IgD-negative memory B cell (primary cell): ENCODE measurements around the gene PRKAG1. TPM values are rescaled to one million over a fixed set of nuclear protein-coding genes. Genes with fewer than 3 reads are reported as not detected.

Source experiments
- H3K27ac Mint-ChIP-seq, 3 donors: one replicate each; pipeline ENCODE4 v1.8.0; 2020 to 2022; ENCODE audit warnings: mild to moderate bottlenecking in 3 of 3, mixed read lengths in 3 of 3, moderate library complexity in 1 of 3
- H3K27me3 Mint-ChIP-seq: one replicate; pipeline ENCODE4 v1.8.0; 2021; ENCODE audit warnings: mixed read lengths
- H3K36me3 Mint-ChIP-seq: one replicate; pipeline ENCODE4 v1.8.0; 2020; ENCODE audit warnings: mild to moderate bottlenecking, mixed read lengths
- H3K4me1 Mint-ChIP-seq, 3 donors: one replicate each; pipeline ENCODE4 v1.8.0; 2020 to 2022; ENCODE audit warnings: mixed read lengths in 3 of 3, mild to moderate bottlenecking in 1 of 3
- H3K4me3 Mint-ChIP-seq, 4 donors: one replicate each; pipeline ENCODE4 v1.8.0; 2020 to 2022; ENCODE audit warnings: mild to moderate bottlenecking in 4 of 4, mixed read lengths in 4 of 4, moderate library complexity in 3 of 4
- H3K9me3 Mint-ChIP-seq, 3 donors: one replicate each; pipeline ENCODE4 v1.8.0; 2020 to 2021; ENCODE audit warnings: mixed read lengths in 3 of 3, mild to moderate bottlenecking in 1 of 3
- polyA plus RNA-seq: library from polyadenylated mRNA; unstranded; fragments of 300-500 nt; fragmentation: Illumina TruSeq; gene quantifications from one replicate; pipeline ENCODE4 v1.2.3, GENCODE V29; 2021

Gene PRKAG1
- polyA plus RNA-seq, 1 donor from 2014 or later, result 45.6 TPM

GRCh38 chr12:49015196-49015595, 3.4 kb downstream of the PRKAG1 start:
- H3K36me3 Mint-ChIP-seq, result peaks cover 4% of the 10 kb centered on the region
- H3K4me3 Mint-ChIP-seq, result peak overlapping the region in 2 of 4 donors; percentile 45 to 84
- peak overlapping the region in 1 of 3 donors; percentile 75 for H3K27ac Mint-ChIP-seq
- H3K4me1 Mint-ChIP-seq, result peaks cover 18 to 33% (median 32%) of the 10 kb centered on the region in 3 donors
- H3K27me3 Mint-ChIP-seq, result no peaks in the 10 kb centered on the region
- H3K9me3 Mint-ChIP-seq, result no peaks in the 10 kb centered on the region

- no peaks in the 10 kb centered on the region for H3K9me3 Mint-ChIP-seq
- peaks cover 4% of the 10 kb centered on the region for H3K36me3 Mint-ChIP-seq
- no peaks in the 10 kb centered on the region for H3K27me3 Mint-ChIP-seq
- peaks cover 14 to 28% (median 27%) of the 10 kb centered on the region in 3 donors for H3K4me1 Mint-ChIP-seq
- H3K27ac Mint-ChIP-seq, result peak overlapping the region in 2 of 3 donors; percentile 40 to 75
- peak overlapping the region in 1 of 4 donors; percentile 84 for H3K4me3 Mint-ChIP-seq
These were observed 4.0 kb downstream of the PRKAG1 start for GRCh38 chr12:49014547-49014946.

- Mint-ChIP-seq H3K4me3 (no peak overlapping the region), H3K4me1 (peaks cover 12 to 22% (median 20%) of the 10 kb centered on the region in 3 donors), H3K27ac (peak overlapping the region in 1 of 3 donors; percentile 28), H3K36me3 (peaks cover 4% of the 10 kb centered on the region), H3K27me3 (no peaks in the 10 kb centered on the region), H3K9me3 (no peaks in the 10 kb centered on the region)
These were observed 5.1 kb downstream of the PRKAG1 start for GRCh38 chr12:49013428-49013827.

GRCh38 chr12:49012739-49013138, 5.8 kb downstream of the PRKAG1 start:
- peaks cover 1% of the 10 kb centered on the region for H3K27me3 Mint-ChIP-seq
- H3K27ac Mint-ChIP-seq, result no peak overlapping the region

GRCh38 chr12:49010092-49010668, 8.4 kb downstream of the PRKAG1 start:
- H3K36me3 Mint-ChIP-seq, result peaks cover 7% of the 10 kb centered on the region
- H3K4me1 Mint-ChIP-seq, result peaks cover 1 to 2% (median 2%) of the 10 kb centered on the region in 3 donors
- no peaks in the 10 kb centered on the region for H3K9me3 Mint-ChIP-seq
- peaks cover 1% of the 10 kb centered on the region for H3K27me3 Mint-ChIP-seq
- H3K27ac Mint-ChIP-seq, result no peak overlapping the region
- no peak overlapping the region for H3K4me3 Mint-ChIP-seq

More at GRCh38 chr12:49012739-49013138, 5.8 kb downstream of the PRKAG1 start:
- Mint-ChIP-seq H3K36me3 (peaks cover 7% of the 10 kb centered on the region), H3K4me1 (peaks cover 8 to 18% (median 17%) of the 10 kb centered on the region in 3 donors), H3K4me3 (no peak overlapping the region), H3K9me3 (no peaks in the 10 kb centered on the region)

- Mint-ChIP-seq H3K36me3 (peaks cover 12% of the 10 kb centered on the region), H3K27ac (no peak overlapping the region), H3K27me3 (peaks cover 1% of the 10 kb centered on the region), H3K4me1 (no peaks in the 10 kb centered on the region), H3K9me3 (no peaks in the 10 kb centered on the region), H3K4me3 (no peak overlapping the region)
These were observed 9.6 kb downstream of the PRKAG1 start for GRCh38 chr12:49008943-49009342.

- peaks cover 17% of the 10 kb centered on the region for H3K27me3 Mint-ChIP-seq
- peaks cover 11 to 19% (median 13%) of the 10 kb centered on the region in 3 donors for H3K4me1 Mint-ChIP-seq
- H3K36me3 Mint-ChIP-seq, result peaks cover 16% of the 10 kb centered on the region
- H3K4me3 Mint-ChIP-seq, result peak overlapping the region; percentile 30 to 72 (median 62)
- H3K9me3 Mint-ChIP-seq, result no peaks in the 10 kb centered on the region
- peak overlapping the region in 1 of 3 donors; percentile 49 for H3K27ac Mint-ChIP-seq
These were observed 18.2 kb downstream of the PRKAG1 start for GRCh38 chr12:49000346-49000745.

GRCh38 chr12:48999371-49000131, 19.0 kb downstream of the PRKAG1 start, which contains the start of gene DDN:
Gene DDN (minus strand): TSS chr12:48999375. CDS start chr12:48999287, 88 bp downstream.
- H3K36me3 Mint-ChIP-seq, result peaks cover 12% of the 10 kb centered on the region
- no peaks in the 10 kb centered on the region for H3K9me3 Mint-ChIP-seq
- H3K27ac Mint-ChIP-seq, result peak within 1 kb of the TSS in 2 of 3 donors; percentile 31 to 94
- peaks cover 21% of the 10 kb centered on the region for H3K27me3 Mint-ChIP-seq
- H3K4me3 Mint-ChIP-seq, result peak within 1 kb of the TSS; percentile 72 to 92 (median 82)
- peaks cover 14 to 19% (median 15%) of the 10 kb centered on the region in 3 donors for H3K4me1 Mint-ChIP-seq

- peaks cover 10% of the 10 kb centered on the region for H3K36me3 Mint-ChIP-seq
- no peaks in the 10 kb centered on the region for H3K9me3 Mint-ChIP-seq
- peaks cover 28% of the 10 kb centered on the region for H3K27me3 Mint-ChIP-seq
- H3K4me3 Mint-ChIP-seq, result peak overlapping the region; percentile 72 to 92 (median 82)
- H3K4me1 Mint-ChIP-seq, result peaks cover 14 to 19% (median 15%) of the 10 kb centered on the region in 3 donors
- peak overlapping the region in 2 of 3 donors; percentile 20 to 49 for H3K27ac Mint-ChIP-seq
These were observed 19.9 kb downstream of the PRKAG1 start for GRCh38 chr12:48998497-48999353.

GRCh38 chr12:48997719-48998496, 20.7 kb downstream of the PRKAG1 start:
- H3K36me3 Mint-ChIP-seq, result peaks cover 10% of the 10 kb centered on the region
- peaks cover 31% of the 10 kb centered on the region for H3K27me3 Mint-ChIP-seq
- peak overlapping the region in 2 of 3 donors; percentile 36 to 94 for H3K27ac Mint-ChIP-seq
- H3K9me3 Mint-ChIP-seq, result no peaks in the 10 kb centered on the region
- H3K4me3 Mint-ChIP-seq, result peak overlapping the region; percentile 78 to 92 (median 84)
- H3K4me1 Mint-ChIP-seq, result peaks cover 14 to 19% (median 15%) of the 10 kb centered on the region in 3 donors

- Mint-ChIP-seq H3K27me3 (peaks cover 33% of the 10 kb centered on the region), H3K4me1 (peaks cover 13 to 19% (median 15%) of the 10 kb centered on the region in 3 donors), H3K9me3 (no peaks in the 10 kb centered on the region), H3K27ac (peak overlapping the region in 2 of 3 donors; percentile 36 to 94), H3K36me3 (peaks cover 6% of the 10 kb centered on the region), H3K4me3 (peak overlapping the region; percentile 78 to 90 (median 84))
These were observed 21.5 kb downstream of the PRKAG1 start for GRCh38 chr12:48996794-48997718.

GRCh38 chr12:48995086-48995879, 23.3 kb downstream of the PRKAG1 start:
- Mint-ChIP-seq H3K9me3 (no peaks in the 10 kb centered on the region), H3K27me3 (peaks cover 31% of the 10 kb centered on the region), H3K27ac (peak overlapping the region; percentile 78 to 92 (median 83)), H3K36me3 (peaks cover under 1% of the 10 kb centered on the region), H3K4me1 (peaks cover 11 to 18% (median 13%) of the 10 kb centered on the region in 3 donors), H3K4me3 (peak overlapping the region in 3 of 4 donors; percentile 25 to 84 (median 78))
